HPDE6-E6E7 (cell line): ENCODE results near the gene CTNNA3.
A peak's percentile ranks its signal among the peaks of the same experiment; 100 is the strongest.
"Not testable (repeated sequence)": the region's sequence is repeated elsewhere in the genome, so short reads cannot be mapped to it uniquely, and the experiment has no call there.

Source experiments
- DNase-seq: peaks from one replicate; pipeline ENCODE4 v3.0.0; 2011; ENCODE audit warnings: missing footprints; ENCODE audit errors: extremely low spot score

CTNNA3 gene

DNA sequence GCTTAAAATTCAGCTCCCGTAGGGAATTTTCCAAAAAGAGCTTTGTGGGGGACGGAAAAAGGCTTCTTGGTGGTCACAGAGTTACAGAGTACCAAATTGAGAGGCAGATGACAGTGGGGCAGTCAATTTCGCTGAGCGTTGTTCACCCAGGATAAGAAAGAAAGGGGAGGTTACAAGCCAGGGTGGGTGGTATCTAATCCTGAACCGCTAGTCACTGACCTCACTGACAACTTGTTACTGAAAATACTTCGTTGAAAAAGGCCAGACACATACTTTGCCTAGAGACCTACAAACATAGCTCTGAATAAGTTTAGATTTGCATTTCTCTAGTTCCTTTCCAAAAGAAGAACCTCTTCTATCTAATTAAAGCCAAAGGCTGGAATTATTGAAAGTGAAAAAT lies at the start of gene CTNNA3:
Gene CTNNA3, minus strand, starts transcription at position 167 of the 400 bp plus-strand sequence.
- no peak for DNase-seq

DNA sequence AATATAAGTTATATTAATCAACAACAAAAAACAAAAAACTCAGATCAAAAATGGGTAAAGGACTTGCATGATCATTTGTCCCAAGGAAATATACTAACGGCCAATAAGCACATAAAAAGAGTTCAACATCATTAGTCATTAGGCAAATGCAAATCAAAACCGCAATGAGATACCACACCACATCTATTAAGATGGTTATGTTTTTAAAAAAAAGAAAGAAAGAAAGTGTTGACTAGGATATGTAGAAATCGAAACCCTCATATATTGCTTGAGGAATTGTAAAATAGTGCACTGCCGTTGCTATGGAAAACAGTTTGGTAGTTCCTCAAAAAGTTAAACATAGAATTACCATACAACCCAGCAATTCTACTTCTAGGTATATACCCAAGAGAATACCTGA lies 39.4 kb upstream of the CTNNA3 start:
- no peak for DNase-seq

DNA sequence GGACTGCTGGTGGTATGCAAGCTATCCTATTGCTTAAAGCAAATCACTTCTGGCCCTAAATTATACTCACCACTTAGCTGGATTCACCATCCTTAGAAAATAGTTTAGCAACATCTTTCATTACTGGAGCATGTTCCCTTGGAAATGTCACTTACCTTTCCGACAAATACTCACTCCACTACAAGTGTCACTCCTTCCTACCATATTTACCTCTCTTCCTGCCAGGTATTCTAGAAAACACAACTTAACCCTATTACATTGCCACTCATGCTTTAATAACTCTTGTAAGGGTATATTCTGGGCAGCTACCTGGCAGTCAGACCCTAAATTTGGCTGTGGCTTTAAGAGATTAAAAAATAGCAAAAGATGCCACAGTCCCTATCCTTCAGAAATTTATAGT lies 37.5 kb upstream of the CTNNA3 start:
- DNase-seq = no peak

DNA sequence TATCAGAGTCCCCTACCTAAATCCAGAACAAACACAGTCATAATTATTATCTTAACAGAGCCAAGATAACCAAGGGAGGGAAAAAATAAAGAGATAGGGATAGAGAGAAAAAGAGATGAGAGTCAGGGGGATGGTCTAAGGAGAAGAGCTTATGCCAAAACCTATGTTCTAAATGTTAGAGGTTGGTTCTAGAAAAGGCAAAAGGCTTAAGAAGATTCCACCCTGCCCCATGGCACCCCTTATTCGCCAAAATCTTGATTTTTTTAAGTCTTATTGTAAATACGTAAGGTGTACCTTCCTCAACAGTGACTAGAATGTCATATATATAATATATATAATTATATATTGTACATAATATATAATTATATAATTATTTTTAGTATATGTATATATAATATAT lies 29.6 kb upstream of the CTNNA3 start:
- no peak for DNase-seq

DNA sequence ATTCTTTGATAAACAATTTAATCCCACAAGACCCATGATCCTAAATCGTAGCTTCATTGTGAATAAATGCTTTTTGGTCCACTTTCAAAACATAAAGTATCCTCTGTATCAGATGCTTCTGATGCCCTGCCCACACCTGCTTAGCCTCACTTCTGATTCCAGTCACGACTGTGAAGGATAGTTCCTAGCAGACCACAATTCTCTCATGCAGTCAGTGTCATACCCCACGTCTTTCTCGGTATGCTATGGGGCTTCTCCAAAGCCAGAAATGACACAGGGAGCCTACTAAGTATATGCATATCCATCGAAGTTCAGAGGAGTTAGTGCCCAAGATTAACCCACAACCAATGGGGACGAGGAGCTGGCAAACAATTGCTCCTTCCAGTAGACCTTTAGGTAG lies 27.6 kb upstream of the CTNNA3 start:
- DNase-seq = no peak

DNA sequence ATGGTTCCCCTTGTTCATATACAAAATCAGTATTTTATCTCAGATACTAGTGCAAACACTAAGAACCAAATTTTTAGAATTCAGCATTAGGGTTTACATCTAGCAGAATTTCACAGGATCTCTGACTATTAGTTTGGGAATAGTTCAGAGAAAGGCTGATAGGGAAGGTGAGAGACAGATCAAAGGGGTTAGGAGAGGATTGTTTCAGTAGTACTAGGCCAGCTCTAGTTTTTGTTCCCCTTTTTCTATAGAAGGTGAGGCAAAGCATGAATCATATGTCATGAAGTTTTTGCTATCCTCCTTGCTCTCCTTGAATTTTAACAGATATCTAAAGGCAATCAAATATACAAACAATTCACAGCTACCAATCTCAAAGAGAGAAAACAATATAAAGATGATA lies 26.1 kb upstream of the CTNNA3 start:
- DNase-seq = no peak

DNA sequence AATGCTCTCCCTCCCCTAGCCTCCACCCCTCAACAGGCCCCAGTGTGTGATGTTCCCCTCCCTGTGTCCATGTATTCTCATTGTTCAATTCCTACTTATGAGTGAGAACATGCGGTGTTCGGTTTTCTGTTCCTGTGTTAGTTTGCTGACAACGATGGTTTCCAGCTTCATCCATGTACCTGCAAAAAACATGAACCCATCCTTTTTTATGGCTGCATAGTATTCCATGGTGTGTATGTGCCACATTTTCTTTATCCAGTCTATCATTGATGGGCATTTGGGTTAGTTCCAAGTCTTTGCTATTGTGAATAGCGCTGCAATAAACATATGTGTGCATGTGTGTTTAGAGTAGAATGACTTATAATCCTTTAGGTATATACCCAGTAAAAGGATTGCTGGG lies 20.5 kb upstream of the CTNNA3 start:
- not testable (repeated sequence) for DNase-seq

DNA sequence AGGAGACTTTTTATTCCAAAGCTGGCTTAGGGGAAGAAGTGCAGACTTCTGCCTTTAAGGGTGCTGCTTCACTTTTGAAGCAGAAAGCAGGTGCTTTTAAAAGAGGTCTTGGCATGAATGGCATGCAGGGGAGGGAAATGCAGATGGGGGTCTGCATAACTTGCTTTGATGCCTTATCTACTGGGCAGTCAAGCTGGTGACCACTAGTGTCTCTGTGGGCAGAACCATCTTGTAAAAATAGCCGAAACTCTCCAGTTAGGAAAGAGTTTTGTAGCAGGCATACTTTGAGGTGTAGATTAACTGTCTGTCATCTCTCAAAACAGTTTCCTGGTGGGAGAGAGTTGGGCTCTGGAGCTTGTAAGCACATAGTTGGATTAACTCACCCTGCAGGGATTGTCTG lies 9.9 kb upstream of the CTNNA3 start:
- DNase-seq = no peak

DNA sequence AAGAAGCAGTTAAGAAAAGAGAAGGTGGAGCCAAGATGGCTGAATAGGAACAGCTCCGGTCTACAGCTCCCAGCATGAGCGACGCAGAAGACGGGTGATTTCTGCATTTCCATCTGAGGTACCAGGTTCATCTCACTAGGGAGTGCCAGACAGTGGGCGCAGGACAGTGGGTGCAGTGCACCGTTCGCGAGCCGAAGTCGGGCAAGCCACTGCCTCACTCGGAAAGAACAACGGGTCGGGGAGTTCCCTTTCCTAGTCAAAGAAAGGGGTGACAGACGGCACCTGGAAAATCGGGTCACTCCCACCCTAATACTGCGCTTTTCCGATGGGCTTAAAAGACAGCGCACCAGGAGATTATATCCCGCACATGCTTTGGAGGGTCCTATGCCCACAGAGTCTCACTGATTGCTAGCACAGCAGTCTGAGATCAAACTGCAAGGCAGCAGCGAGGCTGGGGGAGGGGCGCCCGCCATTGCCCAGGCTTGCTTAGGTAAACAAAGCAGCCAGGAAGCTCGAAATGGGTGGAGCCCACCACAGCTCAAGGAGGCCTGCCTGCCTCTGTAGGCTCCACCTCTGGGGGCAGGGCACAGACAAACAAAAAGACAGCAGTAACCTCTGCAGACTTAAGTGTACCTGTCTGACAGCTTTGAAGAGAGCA lies 3.7 kb upstream of the CTNNA3 start:
- not testable (repeated sequence) for DNase-seq

DNA sequence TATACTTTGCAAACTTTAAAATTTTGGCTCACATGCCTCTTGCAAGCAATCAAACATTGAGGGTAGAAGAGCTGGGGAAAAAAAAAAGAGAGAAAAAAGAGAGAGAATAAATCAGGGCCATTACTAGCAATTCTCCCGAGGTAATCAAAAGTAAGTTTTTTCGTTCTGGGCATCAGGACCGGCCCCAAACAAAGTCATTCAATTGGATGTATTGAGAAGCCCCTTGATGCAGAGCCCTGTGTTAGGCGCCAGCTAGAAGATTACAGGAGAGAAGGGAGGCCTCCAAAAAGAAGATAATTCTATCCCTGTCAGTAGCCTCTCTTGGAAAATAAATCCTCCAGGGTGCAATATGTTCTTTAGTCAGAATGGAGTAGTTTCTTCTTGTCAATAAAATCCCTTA lies 2.2 kb upstream of the CTNNA3 start:
- no peak for DNase-seq

DNA sequence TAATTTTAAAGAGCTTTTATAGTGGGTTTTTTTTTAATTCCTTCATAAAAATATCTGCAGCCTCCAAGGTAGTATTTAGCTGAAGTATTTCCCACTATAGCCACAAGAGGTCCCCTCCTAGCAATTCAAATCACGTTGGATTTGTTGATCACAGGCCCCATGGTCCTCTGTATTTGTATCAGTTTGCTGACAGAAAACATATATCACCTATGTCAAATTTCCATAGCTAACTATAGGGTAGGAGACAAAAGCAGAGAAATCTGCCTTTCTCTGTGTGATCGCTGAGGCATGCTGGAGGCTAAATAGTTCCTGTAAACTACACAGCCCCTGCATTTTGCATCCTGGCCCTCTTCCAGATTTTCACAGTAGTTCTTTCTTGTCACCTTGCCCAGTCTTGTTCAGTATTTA lies 1.7 kb upstream of the CTNNA3 start:
- DNase-seq = peak; percentile 28

DNA sequence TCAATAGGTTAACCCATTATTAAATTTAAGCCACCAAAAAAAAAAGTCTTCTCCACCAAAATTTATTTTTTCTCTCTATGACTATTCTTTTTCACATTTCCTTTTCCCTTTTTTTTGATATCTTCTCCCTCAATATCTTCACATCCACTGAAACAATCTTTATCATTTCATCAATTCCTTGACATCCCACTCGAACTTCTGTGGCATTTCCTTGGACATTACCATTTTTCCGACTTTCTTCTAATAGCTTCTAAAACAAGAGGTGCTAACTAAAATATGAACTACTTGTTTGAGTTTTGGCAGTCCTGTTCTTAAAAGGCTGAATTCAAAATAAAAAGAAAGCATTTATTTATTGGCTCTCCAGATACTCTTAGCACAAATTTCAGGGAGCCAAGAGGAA lies 684 bp upstream of the CTNNA3 start:
- no peak for DNase-seq

DNA sequence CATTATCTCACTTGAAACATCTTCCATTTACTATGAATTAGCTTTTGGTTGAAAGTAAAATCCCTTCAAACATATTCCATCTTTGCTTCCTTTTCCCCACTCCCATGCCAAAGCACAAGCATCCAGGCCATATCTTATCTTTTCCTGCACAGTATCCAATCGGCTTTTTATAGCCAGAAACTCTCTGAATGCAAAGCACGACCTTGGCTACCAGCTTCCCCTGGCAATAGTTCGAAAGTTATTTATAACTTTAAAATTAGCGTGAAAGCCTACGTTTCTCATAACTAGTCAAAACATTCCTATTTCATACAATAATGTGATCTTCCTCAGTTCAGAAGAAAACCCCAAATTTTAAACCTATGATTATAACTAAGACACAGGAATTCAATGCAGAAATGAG lies 440 bp downstream of the CTNNA3 start:
- no peak for DNase-seq

DNA sequence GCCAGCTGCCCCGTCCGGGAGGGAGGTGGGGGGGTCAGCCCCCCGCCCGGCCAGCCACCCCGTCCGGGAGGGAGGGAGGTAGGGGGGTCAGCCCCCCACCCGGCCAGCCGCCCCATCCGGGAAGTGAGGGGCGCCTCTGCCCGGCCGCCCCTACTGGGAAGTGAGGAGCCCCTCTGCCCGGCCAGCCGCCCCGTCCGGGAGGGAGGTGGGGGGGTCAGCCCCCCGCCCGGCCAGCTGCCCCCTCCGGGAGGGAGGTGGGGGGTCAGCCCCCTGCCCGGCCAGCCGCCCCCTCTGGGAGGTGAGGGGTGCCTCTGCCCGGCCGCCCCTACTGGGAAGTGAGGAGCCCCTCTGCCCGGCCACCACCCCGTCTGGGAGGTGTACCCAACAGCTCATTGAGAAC lies 4.1 kb downstream of the CTNNA3 start:
- not testable (repeated sequence) for DNase-seq

DNA sequence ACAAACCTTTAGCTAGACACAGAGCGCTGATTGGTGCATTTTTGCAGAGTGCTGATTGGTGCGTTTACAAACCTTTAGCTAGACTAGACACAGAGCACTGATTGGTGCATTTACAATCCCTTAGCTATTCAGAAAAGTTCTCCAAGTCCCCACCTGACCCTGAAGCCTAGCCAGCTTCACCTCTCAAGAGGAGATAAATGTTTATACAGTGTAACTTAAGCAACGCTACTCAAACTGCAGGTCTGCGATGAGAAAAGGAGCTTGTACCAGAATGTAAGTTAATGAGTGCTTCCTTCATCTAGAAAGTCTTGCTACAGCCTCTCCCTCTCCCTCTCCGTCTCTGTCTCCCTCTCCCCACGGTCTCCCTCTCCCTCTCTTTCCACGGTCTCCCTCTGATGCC lies 5.5 kb downstream of the CTNNA3 start:
- DNase-seq = not testable (repeated sequence)

DNA sequence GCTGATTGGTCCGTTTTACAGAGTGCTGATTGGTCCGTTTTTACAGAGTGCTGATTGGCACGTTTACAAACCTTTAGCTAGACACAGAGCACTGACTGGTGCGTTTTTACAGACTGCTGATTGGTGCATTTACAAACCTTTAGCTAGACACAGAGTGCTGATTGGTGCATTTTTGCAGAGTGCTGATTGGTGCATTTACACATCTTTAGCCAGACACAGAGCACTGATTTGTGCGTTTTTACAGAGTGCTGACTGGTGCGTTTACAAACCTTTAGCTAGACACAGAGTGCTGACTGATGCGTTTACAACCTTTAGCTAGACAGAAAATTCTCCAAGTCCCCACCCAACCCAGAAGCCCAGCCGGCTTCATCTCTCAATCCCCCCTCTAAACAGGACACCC lies 11.9 kb downstream of the CTNNA3 start:
- not testable (repeated sequence) for DNase-seq

DNA sequence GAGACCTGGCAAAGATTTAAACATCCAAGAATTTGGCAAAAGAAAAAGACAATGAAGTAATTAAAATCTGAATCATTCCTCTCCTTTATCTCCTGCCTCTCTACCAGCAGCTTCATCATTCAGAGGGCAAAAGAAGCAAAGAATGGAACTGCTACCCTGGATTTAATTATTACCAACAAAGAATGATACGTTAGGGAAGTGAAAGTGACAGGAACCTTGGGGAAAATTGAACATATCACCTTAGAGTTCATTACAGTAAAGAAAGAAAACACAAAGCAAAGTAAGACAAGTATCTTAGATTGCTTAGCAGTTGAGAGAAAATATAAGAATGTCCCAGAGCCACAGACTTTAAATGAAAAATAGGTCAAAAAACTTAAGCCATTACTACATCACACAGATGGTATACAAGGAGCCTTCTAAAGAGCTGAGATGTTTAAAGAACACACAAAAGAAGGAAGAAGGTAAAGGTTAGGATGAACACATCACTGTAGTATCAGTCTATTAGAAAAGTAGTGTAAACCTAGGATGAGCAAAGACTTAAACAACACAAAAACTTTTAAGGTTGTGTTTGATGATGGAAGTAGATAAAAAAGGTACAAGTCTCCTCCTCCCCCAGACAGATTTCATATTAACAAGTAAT lies 17.5 kb downstream of the CTNNA3 start:
- no peak for DNase-seq

DNA sequence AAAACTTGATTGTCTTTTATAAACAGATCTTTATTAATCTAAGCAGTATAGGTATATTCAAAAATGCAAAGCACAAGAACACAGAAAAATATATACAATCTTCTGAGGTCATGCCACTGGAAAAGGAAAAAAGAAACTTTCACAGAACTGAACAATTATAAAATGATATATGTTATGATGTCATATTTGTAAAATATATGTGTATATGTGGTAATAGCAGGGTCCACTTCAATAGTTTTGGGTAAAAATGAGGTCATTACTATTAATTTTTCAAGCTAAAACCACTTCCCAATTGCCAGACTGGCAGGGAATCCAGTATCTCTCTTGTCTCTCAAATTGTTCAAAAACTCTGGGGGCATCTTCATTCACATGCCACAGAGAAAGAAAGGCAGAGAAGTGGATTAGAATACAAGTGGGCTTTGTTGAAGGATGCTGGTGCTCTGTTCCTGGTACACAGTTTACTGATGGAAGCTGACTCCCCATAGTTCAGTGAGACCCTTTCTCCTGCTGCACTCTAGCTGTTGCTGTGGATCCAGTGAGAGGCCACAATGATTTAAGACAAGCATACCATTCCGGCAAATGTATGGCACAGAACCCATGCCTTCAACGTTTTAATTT lies 19.7 kb downstream of the CTNNA3 start:
- no peak for DNase-seq

DNA sequence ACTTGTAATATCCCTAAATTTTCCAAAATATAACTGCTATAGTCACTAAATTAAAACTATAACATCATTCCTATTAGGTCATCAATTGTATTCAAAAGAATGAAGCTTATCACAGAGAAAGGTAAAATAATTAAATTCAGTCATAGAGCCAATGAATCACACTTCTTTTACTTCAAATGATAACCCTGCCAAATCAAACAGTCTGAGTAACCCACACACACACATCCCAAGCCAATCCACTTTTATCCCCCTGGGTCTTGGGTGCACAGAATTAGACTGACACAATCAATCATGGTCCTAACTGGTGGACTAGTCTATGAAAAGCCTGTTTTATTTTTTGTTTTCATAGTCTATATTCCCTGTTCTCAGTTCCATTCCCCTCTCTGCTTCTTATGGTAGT lies 25.6 kb downstream of the CTNNA3 start:
- DNase-seq = no peak

DNA sequence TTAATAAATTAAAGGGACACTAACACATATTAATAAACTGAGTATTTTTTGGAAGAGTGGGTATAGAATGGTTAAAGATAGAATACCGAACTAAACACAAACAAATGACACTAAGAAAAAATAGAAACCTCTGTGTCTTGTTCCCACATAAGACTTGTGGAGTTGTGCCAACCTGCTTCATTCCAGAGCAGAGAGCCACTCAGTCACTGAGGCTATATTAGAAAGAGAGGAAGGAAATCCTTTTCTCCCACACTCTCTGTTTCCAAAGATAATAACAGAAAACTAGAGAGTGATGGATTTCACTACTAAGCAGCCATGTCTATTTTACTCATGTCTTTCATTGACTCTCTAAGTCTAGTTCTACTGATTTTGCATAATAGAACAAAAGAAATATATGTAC lies 26.0 kb downstream of the CTNNA3 start:
- no peak for DNase-seq

DNA sequence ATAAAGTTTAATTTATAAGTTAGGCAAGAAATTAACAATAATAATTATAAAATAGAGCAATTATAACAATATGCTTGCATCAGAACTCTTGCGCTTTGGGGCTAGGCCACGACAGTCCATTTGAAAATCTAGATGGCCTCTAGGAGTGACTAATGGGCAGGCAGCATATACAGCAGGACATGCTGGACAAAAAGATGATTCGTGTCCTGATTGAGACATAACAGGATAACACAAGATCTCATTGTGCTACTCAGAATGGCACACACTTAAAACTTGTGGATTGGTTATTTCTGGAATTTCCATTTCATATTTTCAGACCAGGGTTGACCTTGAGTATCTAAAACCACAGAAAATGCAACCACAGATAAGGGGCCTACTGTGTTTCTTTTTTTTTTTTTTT lies 27.5 kb downstream of the CTNNA3 start:
- DNase-seq = no peak

DNA sequence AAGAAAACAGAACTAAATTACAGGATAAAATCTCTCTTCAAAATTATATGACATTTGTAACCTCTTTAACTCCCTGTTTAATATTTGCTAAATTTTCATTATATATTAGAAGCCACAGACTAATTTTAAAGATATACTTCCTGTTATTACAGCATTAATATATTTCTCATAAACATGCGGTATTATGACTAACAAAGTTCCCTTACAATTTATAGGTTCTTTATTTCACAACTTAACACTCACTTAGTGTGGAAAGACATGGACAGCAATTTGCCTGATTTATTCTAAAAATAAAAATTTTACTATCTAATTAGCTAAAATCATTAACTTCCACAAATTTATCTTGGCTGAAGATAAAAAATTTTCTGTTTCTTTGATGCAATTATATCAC lies 29.0 kb downstream of the CTNNA3 start:
- DNase-seq = no peak

DNA sequence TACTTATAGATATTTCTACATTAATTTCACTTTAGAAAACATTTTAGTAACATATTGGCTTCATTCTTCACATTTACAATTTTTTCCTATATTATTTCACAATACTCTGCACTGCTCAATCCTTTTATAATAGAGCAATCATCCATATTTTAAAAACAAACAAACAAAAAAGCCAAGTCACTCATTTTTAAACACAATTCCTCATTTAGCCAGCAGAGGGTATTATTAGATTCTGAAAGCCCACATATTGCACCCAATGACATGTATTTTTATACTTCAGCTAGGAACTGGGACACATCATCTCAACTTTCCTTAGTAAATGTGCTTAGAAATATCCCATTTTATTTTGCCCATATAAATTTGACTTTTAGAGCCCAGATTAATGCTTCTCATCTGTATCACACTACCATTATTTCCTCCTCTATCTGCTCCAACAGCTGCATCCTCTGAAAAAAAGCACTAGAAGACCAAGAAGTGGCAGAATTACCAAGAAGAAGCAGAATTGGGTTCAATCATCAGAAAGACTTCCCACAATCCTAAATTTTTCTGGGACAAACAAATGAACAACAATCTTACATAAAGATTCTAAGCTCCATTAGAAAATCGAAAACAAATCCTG lies 29.5 kb downstream of the CTNNA3 start:
- no peak for DNase-seq
